HG03520 (cell line): ENCODE measurements around the gene SF3B6.

Source experiments
- ATAC-seq: cut with Tn5 transposase; IDR thresholded peaks from one replicate; pipeline ENCODE4 v1.9.1; 2021; ENCODE audit warnings: mild to moderate bottlenecking, moderate library complexity; ENCODE audit not compliant: unreplicated experiment

The SF3B6 gene

GRCh38 chr2:24022324-24022974 lies 53.7 kb downstream of the SF3B6 start:
- no peak for ATAC-seq

GRCh38 chr2:24021122-24021998 lies 54.8 kb downstream of the SF3B6 start:
- ATAC-seq, result no peak

- ATAC-seq, result no peak
Observed at GRCh38 chr2:24020244-24020643, 55.9 kb downstream of the SF3B6 start.

GRCh38 chr2:24019729-24020128 lies 56.4 kb downstream of the SF3B6 start:
- ATAC-seq, result no peak

- ATAC-seq, result no peak
Observed at GRCh38 chr2:24018241-24018640, 57.9 kb downstream of the SF3B6 start.

- no peak for ATAC-seq
Observed at GRCh38 chr2:24017711-24018110, 58.4 kb downstream of the SF3B6 start.
